Neural cell (in vitro differentiated cells): ENCODE measurements around the gene FYN. TPM values are rescaled to one million over a fixed set of nuclear protein-coding genes. Genes with fewer than 3 reads are reported as not detected.

Source experiments
- H2AFZ ChIP-seq: fragments of 200-600, 300-800 bp; sonication (generic), shearing (Covaris generic); 2 replicates; pipeline ENCODE4 v1.6.0; 2014; ENCODE audit warnings: low read depth, mild to moderate bottlenecking, antibody characterized with exemption, low read length, moderate library complexity
- H3F3A ChIP-seq: fragments of 200-600 bp; shearing (Covaris generic); 2 replicates; pipeline ENCODE4 v1.6.1; 2016; ENCODE audit warnings: mild to moderate bottlenecking, moderate library complexity, mixed read lengths, antibody characterized with exemption, low read length; ENCODE audit not compliant: insufficient read depth, poor library complexity, severe bottlenecking
- H3K27ac ChIP-seq: fragments of 200-600, 300-800 bp; sonication (generic), shearing (Covaris generic); 2 replicates; pipeline ENCODE4 v1.5.1; 2014; ENCODE audit warnings: mild to moderate bottlenecking, low read length, moderate library complexity
- H3K27me3 ChIP-seq: fragments of 300-800, 200-600 bp; sonication (generic), shearing (Covaris generic); 2 replicates; pipeline ENCODE4 v1.6.0; 2014; ENCODE audit warnings: mild to moderate bottlenecking, low read depth, low read length, moderate library complexity; ENCODE audit not compliant: insufficient read depth
- H3K36me3 ChIP-seq: fragments of 300-800, 200-600 bp; sonication (generic), shearing (Covaris generic); 2 replicates; pipeline ENCODE4 v1.5.1; 2014; ENCODE audit warnings: mild to moderate bottlenecking, antibody characterized with exemption, low read length, moderate library complexity; ENCODE audit not compliant: insufficient read depth
- H3K4me2 ChIP-seq: fragments of 300-800, 200-600 bp; sonication (generic), shearing (Covaris generic); 2 replicates; pipeline ENCODE4 v1.6.0; 2014; ENCODE audit warnings: mild to moderate bottlenecking, low read length
- H3K4me3 ChIP-seq: fragments of 300-800, 200-600 bp; sonication (generic), shearing (Covaris generic); 2 replicates; pipeline ENCODE4 v1.5.1; 2014; ENCODE audit warnings: mild to moderate bottlenecking, low read length, moderate library complexity
- H3K79me2 ChIP-seq: fragments of 200-600 bp; shearing (Covaris generic); replicated peaks from 2 replicates; pipeline ENCODE4 v1.6.0; 2014; ENCODE audit warnings: mild to moderate bottlenecking, low read length, moderate library complexity; ENCODE audit not compliant: insufficient read depth
- H3K9ac ChIP-seq: fragments of 300-800, 200-600 bp; sonication (generic), shearing (Covaris generic); 2 replicates; pipeline ENCODE4 v1.6.1; 2016; ENCODE audit warnings: mild to moderate bottlenecking, low read length, mixed read lengths
- H3K9me2 ChIP-seq: fragments of 200-600 bp; shearing (Covaris generic); 2 replicates; pipeline ENCODE4 v1.6.1; 2016; ENCODE audit warnings: mild to moderate bottlenecking, low read length, mixed read lengths; ENCODE audit not compliant: insufficient read depth
- H3K9me3 ChIP-seq: fragments of 200-600, 300-800 bp; sonication (generic), shearing (Covaris generic); 2 replicates; pipeline ENCODE4 v1.6.1; 2016; ENCODE audit warnings: mild to moderate bottlenecking, mixed run types, low read length, moderate library complexity, mixed read lengths
- H4K20me1 ChIP-seq: fragments of 200-600 bp; shearing (Covaris generic); 2 replicates; pipeline ENCODE4 v1.6.1; 2016; ENCODE audit warnings: mild to moderate bottlenecking, mixed run types; ENCODE audit not compliant: insufficient read depth
- CTCF ChIP-seq: fragments of 450-650 bp; IDR thresholded peaks from 2 replicates; pipeline ENCODE4 v1.5.1; 2014; ENCODE audit warnings: antibody characterized with exemption, mild to moderate bottlenecking, moderate library complexity; ENCODE audit not compliant: poor library complexity, severe bottlenecking
- EP300 ChIP-seq: fragments of 450-650 bp; conservative IDR thresholded peaks from 2 replicates; pipeline ENCODE4 v1.6.1; 2014; ENCODE audit warnings: antibody characterized with exemption, mild to moderate bottlenecking, moderate library complexity; ENCODE audit not compliant: poor library complexity, severe bottlenecking
- EZH2 ChIP-seq: fragments of 200-600, 300-800 bp; shearing (Covaris generic), sonication (generic); IDR thresholded peaks from 2 replicates; pipeline ENCODE4 v1.6.1; 2014; ENCODE audit warnings: antibody characterized with exemption, low read length, borderline replicate concordance, mild to moderate bottlenecking; ENCODE audit not compliant: insufficient read depth, poor library complexity, severe bottlenecking
- MXI1 ChIP-seq: fragments of 450-650 bp; conservative IDR thresholded peaks from 2 replicates; pipeline ENCODE4 v1.6.1; 2014; ENCODE audit warnings: antibody characterized with exemption, mild to moderate bottlenecking; ENCODE audit not compliant: poor library complexity, severe bottlenecking
- POLR2AphosphoS5 ChIP-seq: IDR thresholded peaks from 2 replicates; pipeline ENCODE4 v1.6.1; 2012
- RAD21 ChIP-seq: fragments of 450-650 bp; conservative IDR thresholded peaks from 2 replicates; pipeline ENCODE4 v1.6.1; 2014; ENCODE audit warnings: antibody characterized with exemption, mild to moderate bottlenecking, moderate library complexity
- REST ChIP-seq: IDR thresholded peaks from 2 replicates; pipeline ENCODE4 v1.6.1; 2012; ENCODE audit warnings: borderline replicate concordance
- TAF1 ChIP-seq: IDR thresholded peaks from 2 replicates; pipeline ENCODE4 v1.6.1; 2012; ENCODE audit warnings: low read depth
- polyA plus RNA-seq: library from polyadenylated mRNA; depleted of rRNA; stranded (reverse); fragments of >200 nt; gene quantifications from 2 replicates; pipeline ENCODE4 v1.2.3, GENCODE V29; 2014

FYN gene
- polyA plus RNA-seq, 1 donor from 2014 or later, result 277 TPM

- H3F3A ChIP-seq, result no peaks in the 10 kb centered on the region
- H4K20me1 ChIP-seq, result no peaks in the 10 kb centered on the region
- H3K36me3 ChIP-seq, result no peaks in the 10 kb centered on the region
- H3K9me3 ChIP-seq, result no peaks in the 10 kb centered on the region
- H3K9ac ChIP-seq, result no peak overlapping the region
- no peak overlapping the region for H2AFZ ChIP-seq
- H3K79me2 ChIP-seq, result peaks cover 89% of the 10 kb centered on the region
- H3K27me3 ChIP-seq, result no peaks in the 10 kb centered on the region
- no peak overlapping the region for H3K4me2 ChIP-seq
- no peaks in the 10 kb centered on the region for H3K9me2 ChIP-seq
- TF ChIP-seq EZH2 (no peak), CTCF (no peak), TAF1 (no peak), RAD21 (no peak)
- no peak overlapping the region for H3K4me3 ChIP-seq
- no peak overlapping the region for H3K27ac ChIP-seq
Observed at GRCh38 chr6:111848262-111848812, 24.9 kb downstream of the FYN start.

GRCh38 chr6:111846492-111847409, 26.5 kb downstream of the FYN start:
- TF ChIP-seq EZH2 (no peak), EP300 (no peak)
- H3K27me3 ChIP-seq, result no peaks in the 10 kb centered on the region
- peaks cover 84% of the 10 kb centered on the region for H3K79me2 ChIP-seq
- H4K20me1 ChIP-seq, result no peaks in the 10 kb centered on the region
- no peak overlapping the region for H3K27ac ChIP-seq
- no peaks in the 10 kb centered on the region for H3K9me2 ChIP-seq
- no peak overlapping the region for H3K4me2 ChIP-seq
- H3K36me3 ChIP-seq, result no peaks in the 10 kb centered on the region
- no peak overlapping the region for H3K4me3 ChIP-seq
- no peaks in the 10 kb centered on the region for H3F3A ChIP-seq
- no peak overlapping the region for H2AFZ ChIP-seq
- H3K9ac ChIP-seq, result no peak overlapping the region
- H3K9me3 ChIP-seq, result no peaks in the 10 kb centered on the region

- H3K9me2 ChIP-seq, result no peaks in the 10 kb centered on the region
- peaks cover 84% of the 10 kb centered on the region for H3K79me2 ChIP-seq
- no peaks in the 10 kb centered on the region for H3F3A ChIP-seq
- H3K9ac ChIP-seq, result no peak overlapping the region
- no peak overlapping the region for H3K27ac ChIP-seq
- no peaks in the 10 kb centered on the region for H3K27me3 ChIP-seq
- no peaks in the 10 kb centered on the region for H4K20me1 ChIP-seq
- no peak overlapping the region for H3K4me2 ChIP-seq
- H3K9me3 ChIP-seq, result no peaks in the 10 kb centered on the region
- TF ChIP-seq TAF1 (no peak), EP300 (no peak), EZH2 (no peak), REST (no peak), CTCF (no peak), MXI1 (no peak), POLR2AphosphoS5 (no peak), RAD21 (no peak)
- H3K36me3 ChIP-seq, result no peaks in the 10 kb centered on the region
- H2AFZ ChIP-seq, result no peak overlapping the region
- no peak overlapping the region for H3K4me3 ChIP-seq
Observed at GRCh38 chr6:111846066-111846465, 27.2 kb downstream of the FYN start.
